ENCODE measurements around the gene STAT1. TPM values are rescaled to one million over a fixed set of nuclear protein-coding genes. Genes with fewer than 3 reads are reported as not detected.

STAT1 gene
- total RNA-seq, 1 experiment from 2014 or later: 76.5 TPM

GRCh38 chr2:190929919-190930318 lies 84.1 kb downstream of the STAT1 start:
- BruUV-seq (replicated peaks): no TSS peak
- no peak overlapping the region for H3K27ac ChIP-seq (ENCODE audit: low read depth, low read length, poor library complexity, severe bottlenecking)
- H3K27me3 ChIP-seq (replicated peaks; ENCODE audit: insufficient read depth, low read depth, low read length, poor library complexity): no peaks in the 10 kb centered on the region
- H3K4me1 ChIP-seq (ENCODE audit: insufficient read depth, low read length, poor library complexity, severe bottlenecking): peaks cover 21% of the 10 kb centered on the region
- ChIA-PET POLR2A (ENCODE audit: low non-redundant PET) (no interaction called here), CTCF (no interaction called here)
- H3K36me3 ChIP-seq (ENCODE audit: insufficient read depth, low read length, poor library complexity, severe bottlenecking): peaks cover 4% of the 10 kb centered on the region
- no peak overlapping the region for H3K4me3 ChIP-seq (ENCODE audit: low read depth, low read length, poor library complexity, severe bottlenecking)
- no peak for DNase-seq (ENCODE audit: low spot score)
- TF ChIP-seq EZH2 (IDR thresholded peaks at IDR 0.05; ENCODE audit: borderline replicate concordance, low read depth, low read length, poor library complexity, severe bottlenecking) (no peak), CTCF (conservative IDR thresholded peaks at IDR 0.05; ENCODE audit: low read depth, low read length) (no peak)
- intact Hi-C loops (cut with micrococcal nuclease; ENCODE audit: unreplicated experiment): no loop called here
- no peaks in the 10 kb centered on the region for H3K9me3 ChIP-seq (ENCODE audit: low read depth, low read length, poor library complexity, severe bottlenecking)

GRCh38 chr2:190927301-190927700 lies 86.7 kb downstream of the STAT1 start:
- TF ChIP-seq CTCF (conservative IDR thresholded peaks at IDR 0.05; ENCODE audit: low read depth, low read length): no peak
- no peak for TF ChIP-seq EZH2 (IDR thresholded peaks at IDR 0.05; ENCODE audit: borderline replicate concordance, low read depth, low read length, poor library complexity, severe bottlenecking)
- Histone ChIP-seq H3K36me3 (ENCODE audit: insufficient read depth, low read length, poor library complexity, severe bottlenecking) (peaks cover 28% of the 10 kb centered on the region), H3K27me3 (replicated peaks; ENCODE audit: insufficient read depth, low read depth, low read length, poor library complexity) (no peaks in the 10 kb centered on the region), H3K4me1 (ENCODE audit: insufficient read depth, low read length, poor library complexity, severe bottlenecking) (peaks cover 16% of the 10 kb centered on the region), H3K4me3 (ENCODE audit: low read depth, low read length, poor library complexity, severe bottlenecking) (no peak overlapping the region), H3K27ac (ENCODE audit: low read depth, low read length, poor library complexity, severe bottlenecking) (peak overlapping the region; percentile 36), H3K9me3 (ENCODE audit: low read depth, low read length, poor library complexity, severe bottlenecking) (no peaks in the 10 kb centered on the region)
- BruUV-seq (replicated peaks): no TSS peak
- CTCF ChIA-PET: no interaction called here
- peak; percentile 28 for DNase-seq (ENCODE audit: low spot score)
- POLR2A ChIA-PET (ENCODE audit: low non-redundant PET): no interaction called here
- intact Hi-C loops (cut with micrococcal nuclease; ENCODE audit: unreplicated experiment): no loop called here

GRCh38 chr2:190922376-190922775 lies 91.6 kb downstream of the STAT1 start:
- Histone ChIP-seq H3K4me3 (ENCODE audit: low read depth, low read length, poor library complexity, severe bottlenecking) (no peak overlapping the region), H3K27ac (ENCODE audit: low read depth, low read length, poor library complexity, severe bottlenecking) (no peak overlapping the region), H3K27me3 (replicated peaks; ENCODE audit: insufficient read depth, low read depth, low read length, poor library complexity) (no peaks in the 10 kb centered on the region), H3K4me1 (ENCODE audit: insufficient read depth, low read length, poor library complexity, severe bottlenecking) (peaks cover 4% of the 10 kb centered on the region), H3K36me3 (ENCODE audit: insufficient read depth, low read length, poor library complexity, severe bottlenecking) (peaks cover 52% of the 10 kb centered on the region), H3K9me3 (ENCODE audit: low read depth, low read length, poor library complexity, severe bottlenecking) (no peaks in the 10 kb centered on the region)
- POLR2A ChIA-PET (ENCODE audit: low non-redundant PET): no interaction called here
- TF ChIP-seq CTCF (conservative IDR thresholded peaks at IDR 0.05; ENCODE audit: low read depth, low read length) (no peak), EZH2 (IDR thresholded peaks at IDR 0.05; ENCODE audit: borderline replicate concordance, low read depth, low read length, poor library complexity, severe bottlenecking) (no peak)
- CTCF ChIA-PET: no interaction called here
- no TSS peak for BruUV-seq (replicated peaks)
- no peak for DNase-seq (ENCODE audit: low spot score)
- intact Hi-C loops (cut with micrococcal nuclease; ENCODE audit: unreplicated experiment): no loop called here
